NCI-H128 (cell line): ENCODE results near the gene DMAC2.
"Not testable (repeated sequence)": the region's sequence is repeated elsewhere in the genome, so short reads cannot be mapped to it uniquely, and the experiment has no call there.

Experiments
- DNase-seq: peaks from one replicate; lab custom pipeline; 2025; ENCODE audit not compliant: unreplicated experiment; lab: John Stamatoyannopoulos, UW

DMAC2 gene

GRCh38 chr19:41442473-41443355 is 3.0 kb upstream of the DMAC2 start, which contains the start of gene ERICH4:
Gene ERICH4 (plus strand): TSS chr19:41443156. CDS start chr19:41443170, 14 bp downstream.
- no peak for DNase-seq

- DNase-seq = no peak
Observed at GRCh38 chr19:41441321-41441945, 1.7 kb upstream of the DMAC2 start.

GRCh38 chr19:41437944-41438574 is 1.7 kb downstream of the DMAC2 start:
- DNase-seq = no peak

GRCh38 chr19:41436674-41436951 is 3.1 kb downstream of the DMAC2 start:
- no peak for DNase-seq

GRCh38 chr19:41435936-41436673 is 3.6 kb downstream of the DMAC2 start:
- no peak for DNase-seq

GRCh38 chr19:41435376-41435775 is 4.3 kb downstream of the DMAC2 start:
- DNase-seq = not testable (repeated sequence)

- no peak for DNase-seq
Observed at GRCh38 chr19:41434450-41434849, 5.3 kb downstream of the DMAC2 start.

GRCh38 chr19:41433171-41433570 is 6.5 kb downstream of the DMAC2 start:
- no peak for DNase-seq

GRCh38 chr19:41431426-41432386 is 8.0 kb downstream of the DMAC2 start:
- no peak for DNase-seq

- no peak for DNase-seq
Observed at GRCh38 chr19:41430922-41431321, 8.8 kb downstream of the DMAC2 start.

GRCh38 chr19:41428481-41428859 is 11.2 kb downstream of the DMAC2 start:
- DNase-seq = no peak

- DNase-seq = no peak
Observed at GRCh38 chr19:41427647-41428480, 11.8 kb downstream of the DMAC2 start.

GRCh38 chr19:41426952-41427646 is 12.6 kb downstream of the DMAC2 start, which contains the start of gene B3GNT8:
Gene B3GNT8 (minus strand): TSS chr19:41427374. CDS start chr19:41426778, 596 bp downstream.
- peak; percentile 47 for DNase-seq

GRCh38 chr19:41426116-41426841 is 13.4 kb downstream of the DMAC2 start:
- DNase-seq = no peak

- DNase-seq = no peak
Observed at GRCh38 chr19:41425174-41426115, 14.3 kb downstream of the DMAC2 start.

- no peak for DNase-seq
Observed at GRCh38 chr19:41424335-41425173, 15.2 kb downstream of the DMAC2 start.
